Fibroblast of the aortic adventitia (primary cell): Measurements from ENCODE around the gene HDDC3. TPM values are rescaled to one million over a fixed set of nuclear protein-coding genes. Genes with fewer than 3 reads are reported as not detected.

Experiments
- DNase-seq: peaks from one replicate; pipeline ENCODE4 v3.0.0-alpha.2; 2010; ENCODE audit warnings: low read depth
- H3K4me3 ChIP-seq: 2 replicates; pipeline ENCODE4 v1.5.1; 2011; ENCODE audit warnings: low read depth, mild to moderate bottlenecking, control low read depth, low read length, moderate library complexity
- total RNA-seq: library from RNA; depleted of rRNA; stranded (reverse); fragments of >200 nt; gene quantifications from 2 replicates; pipeline ENCODE4 v1.2.3, GENCODE V29; 2012; ENCODE audit warnings: low replicate concordance
- TF ChIP-seq, protein P1 (sequence below): IDR thresholded peaks from 2 replicates; pipeline ENCODE4 v1.5.1; 2011; ENCODE audit warnings: mild to moderate bottlenecking, low read length, control low read depth, inconsistent platforms; ENCODE audit not compliant: insufficient read depth

Gene HDDC3
- total RNA-seq, 1 donor, result 12.9 TPM

DNA sequence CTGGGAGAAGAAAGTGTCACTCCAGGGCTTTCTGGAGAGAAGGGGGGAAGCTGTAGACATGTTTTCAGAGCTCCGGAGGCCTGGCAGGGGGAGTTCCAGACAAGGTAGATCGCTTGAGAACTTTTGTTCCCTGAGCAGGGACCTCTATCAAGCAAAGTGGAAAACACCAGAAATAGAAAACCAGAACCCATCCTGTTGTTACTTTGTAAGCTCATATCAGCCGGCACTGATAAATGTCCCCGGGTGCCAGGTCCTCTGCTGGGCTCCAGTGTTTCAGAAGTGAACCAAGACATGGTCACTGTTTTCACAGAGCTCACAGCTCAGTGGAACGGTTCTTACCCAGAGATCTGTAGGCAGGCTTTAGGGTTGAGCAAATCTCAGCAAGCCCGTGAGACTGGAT is 13.5 kb downstream of the HDDC3 start:
- DNase-seq, result no peak
- no peak overlapping the region for H3K4me3 ChIP-seq
- TF ChIP-seq, protein P1, sequence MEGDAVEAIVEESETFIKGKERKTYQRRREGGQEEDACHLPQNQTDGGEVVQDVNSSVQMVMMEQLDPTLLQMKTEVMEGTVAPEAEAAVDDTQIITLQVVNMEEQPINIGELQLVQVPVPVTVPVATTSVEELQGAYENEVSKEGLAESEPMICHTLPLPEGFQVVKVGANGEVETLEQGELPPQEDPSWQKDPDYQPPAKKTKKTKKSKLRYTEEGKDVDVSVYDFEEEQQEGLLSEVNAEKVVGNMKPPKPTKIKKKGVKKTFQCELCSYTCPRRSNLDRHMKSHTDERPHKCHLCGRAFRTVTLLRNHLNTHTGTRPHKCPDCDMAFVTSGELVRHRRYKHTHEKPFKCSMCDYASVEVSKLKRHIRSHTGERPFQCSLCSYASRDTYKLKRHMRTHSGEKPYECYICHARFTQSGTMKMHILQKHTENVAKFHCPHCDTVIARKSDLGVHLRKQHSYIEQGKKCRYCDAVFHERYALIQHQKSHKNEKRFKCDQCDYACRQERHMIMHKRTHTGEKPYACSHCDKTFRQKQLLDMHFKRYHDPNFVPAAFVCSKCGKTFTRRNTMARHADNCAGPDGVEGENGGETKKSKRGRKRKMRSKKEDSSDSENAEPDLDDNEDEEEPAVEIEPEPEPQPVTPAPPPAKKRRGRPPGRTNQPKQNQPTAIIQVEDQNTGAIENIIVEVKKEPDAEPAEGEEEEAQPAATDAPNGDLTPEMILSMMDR, result no peak

DNA sequence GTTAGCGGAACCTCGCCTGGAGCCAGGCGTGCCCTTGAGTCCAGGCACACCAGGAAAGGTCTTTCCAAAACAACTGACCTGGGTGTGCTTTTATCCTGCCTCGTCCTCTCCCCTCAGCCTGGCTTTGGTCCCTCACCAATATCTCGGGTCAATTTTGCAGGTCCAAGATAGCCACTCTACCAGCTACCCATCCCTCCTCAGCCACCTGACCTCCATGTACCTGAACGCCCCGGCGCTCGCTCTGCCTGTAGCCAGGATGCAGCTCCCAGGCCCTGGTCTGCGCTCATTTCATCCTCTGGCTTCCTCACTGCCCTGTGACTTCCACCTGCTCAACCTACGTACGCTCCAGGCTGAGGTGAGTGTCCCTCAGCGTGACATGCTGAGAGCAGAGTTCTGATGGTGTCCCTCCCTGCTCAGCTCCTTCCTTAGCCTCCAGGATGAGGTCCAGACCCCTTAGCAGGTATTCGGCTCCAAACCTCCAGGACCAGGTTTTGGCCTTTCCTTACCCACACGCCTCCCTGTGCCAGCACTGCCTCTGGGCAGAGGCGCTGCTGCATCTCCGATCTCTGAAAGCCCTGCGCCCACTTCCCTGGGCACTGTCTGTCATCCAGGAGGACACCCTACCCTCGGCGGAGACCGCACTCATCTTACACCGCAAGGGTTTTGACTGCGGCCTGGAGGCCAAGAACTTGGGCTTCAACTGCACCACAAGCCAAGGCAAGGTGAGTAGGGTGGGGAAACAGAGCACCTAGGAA is 14.1 kb downstream of the HDDC3 start:
- no peak for DNase-seq
- no peak overlapping the region for H3K4me3 ChIP-seq
- TF ChIP-seq, protein P1, result no peak

- no peak overlapping the region for H3K4me3 ChIP-seq
- no peak for DNase-seq
- TF ChIP-seq, protein P1, result no peak
Observed at GRCh38 chr15:90917569-90917968, 14.8 kb downstream of the HDDC3 start.

- TF ChIP-seq, protein P1, result no peak
- DNase-seq, result no peak
- H3K4me3 ChIP-seq, result no peak overlapping the region
Observed at GRCh38 chr15:90916461-90916860, 15.9 kb downstream of the HDDC3 start.

GRCh38 chr15:90915808-90916440 is 16.4 kb downstream of the HDDC3 start:
- no peak overlapping the region for H3K4me3 ChIP-seq
- no peak for DNase-seq
- TF ChIP-seq, protein P1, result no peak

DNA sequence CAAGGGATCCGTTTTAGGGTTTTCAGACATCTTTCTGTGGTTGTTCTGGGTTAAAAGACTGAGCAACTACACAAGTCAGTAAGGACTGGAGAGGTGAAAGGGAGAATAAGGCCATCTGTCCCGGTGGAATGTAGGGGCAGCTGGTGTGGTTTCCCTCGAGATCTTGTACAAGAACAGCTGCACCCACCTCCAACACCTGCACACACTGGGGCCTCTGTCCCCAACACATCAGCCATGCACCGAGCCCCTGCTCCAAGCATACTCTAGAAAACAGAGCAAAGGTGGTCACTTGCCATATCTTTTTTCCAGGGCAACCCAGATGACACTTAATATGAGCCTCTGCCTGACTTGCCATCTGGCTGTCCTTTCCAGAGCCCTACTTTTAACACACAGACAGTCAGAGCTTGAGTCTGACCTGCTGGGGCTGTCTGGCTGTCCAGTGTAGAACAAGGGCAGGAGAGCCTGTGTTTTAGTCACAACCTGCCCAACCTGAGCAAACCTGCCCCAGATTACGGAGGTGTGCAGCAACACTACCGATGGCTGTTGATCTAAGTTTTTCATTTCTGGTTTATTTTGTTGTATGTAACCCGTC is 17.0 kb downstream of the HDDC3 start:
- DNase-seq, result no peak
- no peak overlapping the region for H3K4me3 ChIP-seq
- TF ChIP-seq, protein P1, result no peak
